PC-9 (cell line): ENCODE measurements around the gene SANBR.

Experiments used
- CTCF ChIP-seq: fragments of 200-600 bp; sonication (generic); conservative IDR thresholded peaks from 2 replicates; pipeline ENCODE4 v1.6.1; 2017; ENCODE audit warnings: mixed run types, antibody characterized with exemption, mild to moderate bottlenecking, moderate library complexity
- EZH2 ChIP-seq: fragments of 200-600 bp; sonication (generic); IDR thresholded peaks from 2 replicates; pipeline ENCODE4 v1.8.0; 2017; ENCODE audit warnings: antibody characterized with exemption, low read depth

- TF ChIP-seq CTCF (no peak), EZH2 (no peak)
Measured at GRCh38 chr2:61100801-61101200, 35.1 kb downstream of the SANBR start.
